GM21528 (cell line): ENCODE results near the gene IZUMO1.
"Not testable (repeated sequence)": the region's sequence is repeated elsewhere in the genome, so short reads cannot be mapped to it uniquely, and the experiment has no call there.

Experiments
- ATAC-seq: cut with Tn5 transposase; IDR thresholded peaks from one replicate; pipeline ENCODE4 v1.9.1; 2021; ENCODE audit warnings: mild to moderate bottlenecking, moderate library complexity; ENCODE audit not compliant: unreplicated experiment, low FRiP score

IZUMO1 gene

GRCh38 chr19:48714759-48715675 lies 31.7 kb downstream of the IZUMO1 start:
- ATAC-seq = no peak

- peak; percentile 84 for ATAC-seq
Observed at GRCh38 chr19:48713864-48714755, 32.6 kb downstream of the IZUMO1 start.

- ATAC-seq = no peak
Observed at GRCh38 chr19:48713041-48713863, 33.5 kb downstream of the IZUMO1 start.

- no peak for ATAC-seq
Observed at GRCh38 chr19:48711106-48711662, 35.5 kb downstream of the IZUMO1 start.

- no peak for ATAC-seq
Observed at GRCh38 chr19:48708471-48708870, 38.2 kb downstream of the IZUMO1 start.

GRCh38 chr19:48705431-48705830 lies 41.3 kb downstream of the IZUMO1 start:
- ATAC-seq = no peak

- no peak for ATAC-seq
Observed at GRCh38 chr19:48703316-48703715, 43.4 kb downstream of the IZUMO1 start.

GRCh38 chr19:48702701-48703100 lies 44.0 kb downstream of the IZUMO1 start:
- ATAC-seq = no peak

GRCh38 chr19:48698046-48698445 lies 48.7 kb downstream of the IZUMO1 start:
- no peak for ATAC-seq

GRCh38 chr19:48696353-48697010 lies 50.2 kb downstream of the IZUMO1 start:
- ATAC-seq = no peak

- no peak for ATAC-seq
Observed at GRCh38 chr19:48695743-48696352, 50.9 kb downstream of the IZUMO1 start, which contains the start of gene FUT2. TSS of gene FUT2 (plus strand) at chr19:48695971. CDS start at chr19:48702957, 6,986 bp downstream.

- ATAC-seq = not testable (repeated sequence)
Observed at GRCh38 chr19:48693629-48694028, 53.1 kb downstream of the IZUMO1 start.
